PC-9 (cell line): Measurements from ENCODE around the gene PHLPP1. TPM values are rescaled to one million over a fixed set of nuclear protein-coding genes. Genes with fewer than 3 reads are reported as not detected.

Experiments used
- BruUV-seq: library from RNA; stranded (reverse); fragments of 400-500 nt; replicated peaks from 2 replicates; lab custom pipeline; 2021; lab: Mats Ljungman, UMichigan
- CTCF ChIA-PET: fragments of 300-600 bp; sonication (Branson Sonifier 250); formaldehyde crosslinking; loops from one replicate; lab custom pipeline; 2022; ENCODE audit warnings: antibody characterized with exemption; lab: Charles Lee
- POLR2A ChIA-PET: fragments of 300-600 bp; sonication (Branson Sonifier 250); formaldehyde crosslinking; loops from one replicate; lab custom pipeline; 2022; ENCODE audit warnings: antibody characterized with exemption; ENCODE audit not compliant: unreplicated experiment; lab: Charles Lee
- DNase-seq, 2 experiments: peaks; one replicate each; pipeline versions ENCODE4 v3.0.0 to v3.0.0-alpha.2; 2015 to 2022; ENCODE audit warnings: mixed read lengths in 1 of 2
- H2AFZ ChIP-seq: fragments of 200-600 bp; sonication (generic); 2 replicates; pipeline ENCODE4 v1.8.1; 2017; ENCODE audit warnings: antibody characterized with exemption
- H3F3A ChIP-seq: fragments of 200-600 bp; sonication (generic); 2 replicates; pipeline ENCODE4 v1.8.1; 2017; ENCODE audit warnings: antibody characterized with exemption, mild to moderate bottlenecking, low read depth; ENCODE audit not compliant: insufficient read depth
- H3K27ac ChIP-seq: fragments of 200-600 bp; sonication (generic); 2 replicates; pipeline ENCODE4 v1.6.1; 2016; ENCODE audit warnings: mixed run types
- H3K27me3 ChIP-seq: fragments of 200-600 bp; sonication (generic); 2 replicates; pipeline ENCODE4 v1.6.1; 2016; ENCODE audit warnings: low read depth, mixed run types; ENCODE audit not compliant: insufficient read depth
- H3K36me3 ChIP-seq: fragments of 200-600 bp; sonication (generic); 2 replicates; pipeline ENCODE4 v1.6.1; 2016; ENCODE audit warnings: low read depth, mixed run types
- H3K4me1 ChIP-seq: fragments of 200-600 bp; sonication (generic); replicated peaks from 2 replicates; pipeline ENCODE4 v1.6.1; 2016; ENCODE audit warnings: mixed run types; ENCODE audit not compliant: insufficient read depth
- H3K4me2 ChIP-seq: fragments of 200-600 bp; sonication (generic); 2 replicates; pipeline ENCODE4 v1.6.1; 2017; ENCODE audit warnings: mixed run types
- H3K4me3 ChIP-seq: fragments of 200-600 bp; sonication (generic); 2 replicates; pipeline ENCODE4 v1.6.1; 2016; ENCODE audit warnings: mixed run types
- H3K79me2 ChIP-seq: fragments of 200-600 bp; sonication (generic); 2 replicates; pipeline ENCODE4 v1.6.1; 2017; ENCODE audit warnings: low read depth, mixed run types
- H3K9me2 ChIP-seq: fragments of 200-600 bp; sonication (generic); 2 replicates; pipeline ENCODE4 v1.8.1; 2017; ENCODE audit warnings: mild to moderate bottlenecking; ENCODE audit not compliant: insufficient read depth
- H3K9me3 ChIP-seq: fragments of 200-600 bp; sonication (generic); 2 replicates; pipeline ENCODE4 v1.8.1; 2016; ENCODE audit warnings: low read depth; ENCODE audit not compliant: insufficient read depth
- H4K20me1 ChIP-seq: fragments of 200-600 bp; sonication (generic); 2 replicates; pipeline ENCODE4 v1.8.1; 2017; ENCODE audit not compliant: insufficient read depth
- CTCF ChIP-seq: fragments of 200-600 bp; sonication (generic); conservative IDR thresholded peaks from 2 replicates; pipeline ENCODE4 v1.6.1; 2017; ENCODE audit warnings: mixed run types, antibody characterized with exemption, mild to moderate bottlenecking, moderate library complexity
- EZH2 ChIP-seq: fragments of 200-600 bp; sonication (generic); IDR thresholded peaks from 2 replicates; pipeline ENCODE4 v1.8.0; 2017; ENCODE audit warnings: antibody characterized with exemption, low read depth
- intact Hi-C: fragments of 100-400 bp; cut with micrococcal nuclease; formaldehyde crosslinking; loops from one replicate; pipeline ENCODE4 v1.10.0; 2022; ENCODE audit not compliant: unreplicated experiment
- total RNA-seq: library from RNA; stranded (reverse); gene quantifications from 2 replicates; pipeline ENCODE4 v1.2.3, GENCODE V29; 2021

PHLPP1 gene
- total RNA-seq, 1 experiment from 2014 or later = 21.1 TPM

GRCh38 chr18:62710417-62710816, 4.9 kb upstream of the PHLPP1 start:
- DNase-seq = no peak
- TF ChIP-seq EZH2 (no peak), CTCF (no peak)
- Histone ChIP-seq H2AFZ (no peak overlapping the region; the same call in 1 of the 2 replicates), H3K79me2 (no peaks in the 10 kb centered on the region), H3K9me3 (no peaks in the 10 kb centered on the region), H3K9me2 (no peaks in the 10 kb centered on the region), H3F3A (no peaks in the 10 kb centered on the region), H3K4me2 (no peak overlapping the region), H3K27me3 (no peaks in the 10 kb centered on the region), H3K27ac (no peak overlapping the region), H3K4me1 (peaks cover 5% of the 10 kb centered on the region; the same call in 1 of the 2 replicates), H3K4me3 (no peak overlapping the region), H4K20me1 (no peaks in the 10 kb centered on the region), H3K36me3 (no peaks in the 10 kb centered on the region)
- ChIA-PET POLR2A (no interaction called here), CTCF (no interaction called here)
- BruUV-seq = no TSS peak
- intact Hi-C loops = loop anchor here (10.0 kb wide), 2 partner anchors 74 to 526 kb away; partner anchors contain the start of genes PIGN and RELCH

GRCh38 chr18:62711781-62712180, 3.6 kb upstream of the PHLPP1 start:
- intact Hi-C loops = loop anchor here (10.0 kb wide), 2 partner anchors 73 to 527 kb away; partner anchors contain the start of genes PIGN and RELCH
- no peak for DNase-seq
- H3K27ac ChIP-seq = no peak overlapping the region
- no peaks in the 10 kb centered on the region for H3K9me3 ChIP-seq
- H3K4me1 ChIP-seq = peaks cover 5% of the 10 kb centered on the region; the same call in 1 of the 2 replicates
- no peak overlapping the region for H2AFZ ChIP-seq
- H4K20me1 ChIP-seq = no peaks in the 10 kb centered on the region
- TF ChIP-seq CTCF = no peak
- TF ChIP-seq EZH2 = no peak
- BruUV-seq = no TSS peak
- ChIA-PET CTCF (no interaction called here), POLR2A (no interaction called here)
- H3K4me2 ChIP-seq = no peak overlapping the region
- H3K79me2 ChIP-seq = peaks cover 3% of the 10 kb centered on the region
- H3K9me2 ChIP-seq = no peaks in the 10 kb centered on the region
- no peaks in the 10 kb centered on the region for H3F3A ChIP-seq
- no peaks in the 10 kb centered on the region for H3K27me3 ChIP-seq
- no peaks in the 10 kb centered on the region for H3K36me3 ChIP-seq
- no peak overlapping the region for H3K4me3 ChIP-seq

- H2AFZ ChIP-seq = no peak overlapping the region
- H3K4me1 ChIP-seq = peaks cover 5% of the 10 kb centered on the region; the same call in 1 of the 2 replicates
- CTCF ChIA-PET = no interaction called here
- H3K4me2 ChIP-seq = no peak overlapping the region
- no peak for TF ChIP-seq CTCF
- intact Hi-C loops = loop anchor here (2.0 to 10.0 kb wide), 5 partner anchors 71 to 529 kb away; partner anchors contain the start of genes PIGN and RELCH
- H3F3A ChIP-seq = peaks cover 9% of the 10 kb centered on the region; the same call in 1 of the 2 replicates
- POLR2A ChIA-PET = no interaction called here
- no peak overlapping the region for H3K4me3 ChIP-seq
- DNase-seq = no peak
- no peaks in the 10 kb centered on the region for H3K9me2 ChIP-seq
- BruUV-seq = no TSS peak
- H3K9me3 ChIP-seq = no peaks in the 10 kb centered on the region
- H3K27me3 ChIP-seq = no peaks in the 10 kb centered on the region
- peaks cover 18% of the 10 kb centered on the region for H3K79me2 ChIP-seq
- no peaks in the 10 kb centered on the region for H4K20me1 ChIP-seq
- H3K27ac ChIP-seq = no peak overlapping the region
- H3K36me3 ChIP-seq = no peaks in the 10 kb centered on the region
These were observed 1.6 kb upstream of the PHLPP1 start for GRCh38 chr18:62713651-62714247.
